HT-29 (cell line): ENCODE data around the gene ABCA8. TPM values are rescaled to one million over a fixed set of nuclear protein-coding genes. Genes with fewer than 3 reads are reported as not detected.
A peak's percentile ranks its signal among the peaks of the same experiment; 100 is the strongest.
"Not testable (repeated sequence)": the region's sequence is repeated elsewhere in the genome, so short reads cannot be mapped to it uniquely, and the experiment has no call there.

Source experiments
- DNase-seq: peaks from one replicate; pipeline ENCODE4 v3.0.0-alpha.2; 2015; ENCODE audit warnings: low spot score
- total RNA-seq: library from RNA; depleted of rRNA; stranded (reverse); fragments of >200 nt; shearing (Covaris generic); gene quantifications from 2 replicates; pipeline ENCODE4 v1.2.3, GENCODE V29; 2014; rRNA removed

ABCA8 gene
- total RNA-seq, 1 experiment from 2014 or later = not detected

GRCh38 chr17:68824707-68825106, 130.5 kb downstream of the ABCA8 start:
- no peak for DNase-seq

DNA sequence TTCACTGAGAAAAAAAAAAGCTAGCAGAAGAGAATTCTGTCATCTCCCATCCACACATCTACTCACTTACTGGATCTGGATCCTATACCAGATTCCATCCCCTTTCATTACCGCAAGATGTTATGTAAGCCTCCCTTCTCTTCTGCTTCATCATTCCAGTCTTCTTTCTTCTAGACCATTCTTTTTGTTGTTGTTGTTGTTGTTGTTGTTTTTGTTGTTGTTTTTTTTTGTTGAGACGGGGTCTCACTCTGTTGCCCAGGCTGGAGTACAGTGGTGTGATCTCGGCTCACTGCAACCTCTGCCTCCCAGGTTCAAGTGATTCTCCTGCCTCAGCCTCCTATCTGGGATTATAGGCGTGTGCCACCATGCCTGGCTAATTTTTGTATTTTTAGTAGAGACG, 131.0 kb downstream of the ABCA8 start:
- not testable (repeated sequence) for DNase-seq

GRCh38 chr17:68822719-68823289, 132.4 kb downstream of the ABCA8 start:
- DNase-seq = no peak

- DNase-seq = peak; percentile 35
Observed at GRCh38 chr17:68821860-68822696, 133.1 kb downstream of the ABCA8 start.

- no peak for DNase-seq
Observed at GRCh38 chr17:68820825-68821481, 134.2 kb downstream of the ABCA8 start.

GRCh38 chr17:68820476-68820824, 134.7 kb downstream of the ABCA8 start:
- DNase-seq = no peak

- no peak for DNase-seq
Observed at GRCh38 chr17:68819465-68819864, 135.7 kb downstream of the ABCA8 start.

Other genes with a start within 250 kb of the ABCA8 start
- gene ABCA9, start 105.5 kb upstream of the ABCA8 start, total RNA-seq = not detected in 2 replicates
- not detected in 2 replicates for gene ABCA6, start 186.5 kb upstream of the ABCA8 start, total RNA-seq